GM12873 (cell line): ENCODE results near the gene HSPA1A.

Source experiments
- TF ChIP-seq, protein P1 (sequence below): IDR thresholded peaks from 2 replicates; pipeline ENCODE4 v1.5.1; 2012; ENCODE audit warnings: low read depth, mild to moderate bottlenecking, moderate library complexity, low read length, control low read depth; ENCODE audit not compliant: insufficient read depth; ENCODE audit errors: missing control alignments

HSPA1A gene

DNA sequence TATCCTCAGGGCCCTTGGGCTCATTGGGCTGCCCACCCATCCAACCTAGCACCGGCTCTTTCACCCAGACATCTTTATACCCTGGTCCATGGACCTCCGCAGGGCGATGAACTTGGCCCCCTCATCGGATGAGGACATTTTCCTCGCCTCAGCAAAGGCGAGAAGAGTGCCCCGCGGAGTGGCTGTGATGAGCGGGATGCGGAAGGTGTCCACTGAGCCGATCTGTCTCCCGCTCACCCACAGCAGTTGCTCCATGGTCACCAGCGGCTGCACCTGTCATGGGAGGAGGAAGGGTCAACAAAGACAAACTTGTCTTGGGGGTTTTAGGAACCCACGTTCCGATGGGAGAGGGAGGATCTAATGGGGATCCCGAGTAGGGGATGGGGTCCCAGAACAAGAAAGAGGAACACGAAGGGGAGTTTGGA lies 46.6 kb downstream of the HSPA1A start:
- TF ChIP-seq, protein P1, sequence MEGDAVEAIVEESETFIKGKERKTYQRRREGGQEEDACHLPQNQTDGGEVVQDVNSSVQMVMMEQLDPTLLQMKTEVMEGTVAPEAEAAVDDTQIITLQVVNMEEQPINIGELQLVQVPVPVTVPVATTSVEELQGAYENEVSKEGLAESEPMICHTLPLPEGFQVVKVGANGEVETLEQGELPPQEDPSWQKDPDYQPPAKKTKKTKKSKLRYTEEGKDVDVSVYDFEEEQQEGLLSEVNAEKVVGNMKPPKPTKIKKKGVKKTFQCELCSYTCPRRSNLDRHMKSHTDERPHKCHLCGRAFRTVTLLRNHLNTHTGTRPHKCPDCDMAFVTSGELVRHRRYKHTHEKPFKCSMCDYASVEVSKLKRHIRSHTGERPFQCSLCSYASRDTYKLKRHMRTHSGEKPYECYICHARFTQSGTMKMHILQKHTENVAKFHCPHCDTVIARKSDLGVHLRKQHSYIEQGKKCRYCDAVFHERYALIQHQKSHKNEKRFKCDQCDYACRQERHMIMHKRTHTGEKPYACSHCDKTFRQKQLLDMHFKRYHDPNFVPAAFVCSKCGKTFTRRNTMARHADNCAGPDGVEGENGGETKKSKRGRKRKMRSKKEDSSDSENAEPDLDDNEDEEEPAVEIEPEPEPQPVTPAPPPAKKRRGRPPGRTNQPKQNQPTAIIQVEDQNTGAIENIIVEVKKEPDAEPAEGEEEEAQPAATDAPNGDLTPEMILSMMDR = no peak

DNA sequence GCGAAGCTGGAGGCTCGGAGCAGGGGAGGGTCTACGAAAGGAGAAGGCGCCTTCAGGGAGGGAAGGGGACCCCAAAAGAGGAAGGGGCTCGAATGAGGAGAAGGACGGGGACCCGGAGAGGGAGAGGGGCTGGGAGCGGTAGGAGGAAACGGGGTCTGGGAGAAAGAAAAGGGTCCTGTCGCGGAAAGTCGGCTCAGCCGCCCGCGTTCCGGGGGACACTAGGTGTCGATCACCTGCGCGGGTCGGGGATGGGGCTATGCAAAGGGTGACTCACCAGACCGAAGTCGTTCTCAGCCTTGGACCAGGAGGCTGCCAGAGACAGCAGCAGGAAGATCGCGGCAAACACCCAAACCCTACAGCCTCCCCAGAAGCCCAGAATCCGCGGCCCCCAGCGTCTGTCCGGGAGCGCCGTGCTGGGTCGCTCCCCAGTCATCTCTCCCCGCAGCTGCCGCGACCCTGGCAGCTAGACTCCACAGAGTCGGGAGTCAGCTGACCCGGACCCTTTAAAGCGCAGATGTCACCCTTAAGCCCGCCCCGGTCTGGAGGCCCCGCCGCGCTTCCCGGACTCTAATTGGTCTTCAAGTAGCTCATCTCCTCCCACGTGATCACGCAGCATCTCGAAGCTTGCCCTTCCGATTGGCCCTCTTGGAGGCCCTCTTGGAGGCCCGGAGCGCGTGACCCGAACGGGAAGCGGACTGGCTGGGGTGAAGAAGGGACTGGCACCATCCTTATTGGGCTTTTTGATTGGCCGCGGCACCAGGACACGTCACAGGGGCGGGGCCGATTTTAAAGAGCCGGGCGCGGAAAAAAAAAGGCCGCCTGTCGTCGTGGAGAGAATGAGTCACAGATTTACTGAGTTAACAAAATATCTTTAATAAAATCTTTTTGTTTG lies 47.2 kb downstream of the HSPA1A start, which contains the start of gene NEU1:
Gene NEU1 (minus strand): TSS at position 478 of the 892 bp plus-strand sequence. CDS start 45 bp downstream, at position 433.
- TF ChIP-seq, protein P1 = no peak

GRCh38 chr6:31864818-31865204 lies 49.5 kb downstream of the HSPA1A start:
- TF ChIP-seq, protein P1 = no peak

DNA sequence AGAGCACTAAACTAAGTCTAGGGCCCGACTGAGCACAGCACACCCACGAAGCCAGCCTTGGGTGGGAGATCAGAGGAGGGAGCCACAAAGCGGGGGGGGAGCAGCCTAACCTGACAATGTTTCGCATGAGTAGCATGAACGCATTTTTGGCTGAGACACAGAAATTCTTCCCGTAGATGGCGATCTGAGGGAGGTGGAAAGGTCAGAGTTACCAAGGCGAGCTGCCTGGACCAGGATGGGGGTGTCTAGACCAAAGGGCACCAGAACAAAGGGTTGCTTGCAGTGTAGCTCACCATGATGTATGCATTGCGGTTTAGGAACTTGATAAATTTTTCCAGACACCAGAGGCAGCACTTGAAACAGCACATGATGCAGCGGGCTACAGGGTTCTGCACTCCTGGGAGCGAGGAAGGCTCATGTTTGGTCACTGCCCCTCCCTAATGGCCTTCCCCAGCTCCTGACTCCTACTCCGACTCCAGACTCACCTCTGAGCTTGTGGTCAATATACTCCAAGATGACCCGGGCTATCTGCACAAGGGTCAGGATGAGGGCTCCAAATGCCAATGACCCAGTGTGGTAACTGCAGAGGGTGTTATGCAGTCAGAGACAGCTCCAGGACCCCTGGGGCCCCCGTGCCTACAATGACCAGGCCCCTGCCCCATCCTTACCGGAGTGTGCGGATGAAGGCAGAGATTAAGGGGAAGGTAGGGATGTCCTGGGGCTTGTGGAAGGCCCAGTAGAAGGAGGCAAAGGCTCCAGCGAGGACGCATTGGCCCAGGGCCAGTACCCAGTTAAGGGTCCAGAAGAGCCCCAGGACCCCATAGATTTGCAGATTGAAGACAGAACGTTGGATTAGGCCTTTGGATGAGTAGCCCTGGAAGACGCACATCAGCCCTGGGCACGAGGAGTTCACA lies 50.1 kb downstream of the HSPA1A start:
- TF ChIP-seq, protein P1 = no peak
